GM18511 (cell line): Measurements from ENCODE around the gene RHOB.
"Not testable (repeated sequence)": the region's sequence is repeated elsewhere in the genome, so short reads cannot be mapped to it uniquely, and the experiment has no call there.

ENCODE experiments used
- ATAC-seq: cut with Tn5 transposase; IDR thresholded peaks from one replicate; pipeline ENCODE4 v1.9.1; 2021; ENCODE audit warnings: mild to moderate bottlenecking, moderate library complexity; ENCODE audit not compliant: unreplicated experiment

RHOB gene

DNA sequence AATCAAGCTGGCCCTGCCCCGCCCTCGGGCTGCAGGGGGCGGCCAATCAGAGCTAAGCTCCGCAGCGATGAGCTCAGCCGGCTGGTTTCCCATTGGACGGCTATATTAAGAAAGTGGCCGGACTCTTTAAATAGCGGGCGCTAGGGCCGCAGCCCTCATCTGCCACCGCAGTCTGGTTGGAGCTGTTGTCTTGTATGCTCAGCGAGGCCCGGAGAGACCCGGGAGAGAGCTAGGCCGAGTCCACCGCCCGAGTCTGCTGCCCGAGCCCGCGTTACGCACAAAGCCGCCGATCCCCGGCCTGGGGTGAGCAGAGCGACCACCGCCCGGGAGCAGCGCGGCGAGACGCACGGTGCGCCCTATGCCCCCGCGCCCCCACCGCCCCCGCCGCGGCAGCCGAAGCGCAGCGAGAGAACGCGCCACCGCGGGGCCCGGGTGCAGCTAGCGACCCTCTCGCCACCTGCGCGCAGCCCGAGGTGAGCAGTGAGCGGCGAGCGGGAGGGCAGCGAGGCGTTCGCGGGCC is at the start of gene RHOB:
Gene RHOB, plus strand, starts transcription at position 158 of the 520 bp plus-strand sequence. CDS start 392 bp downstream, outside the sequence.
- peak; percentile 94 for ATAC-seq

DNA sequence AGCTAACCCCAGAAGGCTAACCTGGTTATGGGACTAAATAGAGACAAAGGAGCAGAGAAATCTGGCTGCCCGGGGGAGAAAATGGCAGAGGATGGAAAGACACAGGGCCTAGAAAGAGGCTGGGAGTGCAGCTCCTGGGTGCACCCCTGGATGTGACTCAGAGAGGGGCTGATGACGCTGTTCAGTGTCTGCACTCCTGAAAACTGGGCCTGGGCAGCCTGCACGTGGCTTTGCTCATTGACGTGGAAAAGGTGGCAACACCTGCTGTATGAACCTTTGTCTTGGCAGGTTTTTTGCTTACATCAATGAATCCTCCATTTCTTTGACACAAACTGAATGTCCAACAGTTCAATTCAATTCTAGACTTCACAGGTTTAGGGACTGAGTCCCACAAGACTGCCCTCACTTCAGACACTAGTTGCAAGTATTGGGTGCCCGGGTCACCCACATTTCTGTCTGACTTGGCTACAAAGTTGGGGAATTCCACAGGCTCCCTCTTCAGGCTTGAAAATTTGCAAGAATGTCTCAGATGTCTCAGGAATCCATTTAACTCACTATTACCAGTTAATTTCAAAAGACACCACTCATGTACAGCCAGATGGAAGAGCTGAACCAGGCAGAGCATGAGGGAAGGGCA is 48.9 kb upstream of the RHOB start:
- no peak for ATAC-seq

DNA sequence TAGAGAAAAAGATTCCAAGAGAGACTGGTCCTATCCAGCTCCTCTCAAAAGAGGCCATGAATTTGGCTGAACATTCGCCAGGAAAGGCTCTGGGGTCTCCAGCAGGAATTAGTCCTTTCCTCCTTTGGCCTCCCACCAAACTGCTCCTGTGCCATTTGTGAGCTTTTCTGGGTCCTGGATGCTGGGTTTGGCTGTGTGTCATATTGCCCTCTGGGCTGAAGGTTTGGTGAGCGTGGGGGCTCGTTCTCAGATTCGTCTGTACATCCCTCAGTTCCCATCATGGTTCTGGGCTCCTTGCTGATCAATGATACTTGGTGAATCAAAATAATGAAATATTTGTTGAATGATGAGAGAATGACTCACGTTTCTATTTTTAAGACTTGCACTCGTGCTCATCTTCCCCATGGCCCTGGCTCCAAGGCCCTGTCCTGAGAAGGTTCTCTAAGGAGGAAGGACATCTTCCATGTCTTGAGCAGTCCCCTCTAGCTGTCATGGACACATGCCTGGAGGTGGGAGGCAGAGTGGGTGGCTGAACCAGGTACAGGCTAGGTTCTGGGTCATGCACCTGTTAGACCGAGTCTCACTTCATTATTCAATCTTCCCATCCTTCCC is 47.8 kb upstream of the RHOB start:
- no peak for ATAC-seq

DNA sequence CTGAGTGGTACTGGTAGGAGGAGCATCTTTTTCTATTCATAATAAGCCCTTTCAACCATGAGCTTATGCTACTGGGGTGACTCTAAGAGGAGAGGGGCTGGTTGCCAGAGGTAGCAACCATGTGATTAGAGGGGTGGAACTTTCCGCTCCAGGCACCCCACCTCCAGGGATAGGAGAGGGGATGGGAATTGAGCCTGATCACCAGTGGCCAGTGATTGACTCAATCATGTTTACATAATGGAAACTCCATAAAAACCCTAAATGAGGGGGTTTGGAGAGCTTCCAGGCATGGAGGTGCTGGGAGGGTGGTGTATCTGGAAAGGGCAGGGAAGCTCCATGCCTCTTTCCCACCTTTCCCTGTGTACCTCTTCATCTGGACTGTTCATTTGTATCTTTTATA is 46.6 kb upstream of the RHOB start:
- no peak for ATAC-seq

DNA sequence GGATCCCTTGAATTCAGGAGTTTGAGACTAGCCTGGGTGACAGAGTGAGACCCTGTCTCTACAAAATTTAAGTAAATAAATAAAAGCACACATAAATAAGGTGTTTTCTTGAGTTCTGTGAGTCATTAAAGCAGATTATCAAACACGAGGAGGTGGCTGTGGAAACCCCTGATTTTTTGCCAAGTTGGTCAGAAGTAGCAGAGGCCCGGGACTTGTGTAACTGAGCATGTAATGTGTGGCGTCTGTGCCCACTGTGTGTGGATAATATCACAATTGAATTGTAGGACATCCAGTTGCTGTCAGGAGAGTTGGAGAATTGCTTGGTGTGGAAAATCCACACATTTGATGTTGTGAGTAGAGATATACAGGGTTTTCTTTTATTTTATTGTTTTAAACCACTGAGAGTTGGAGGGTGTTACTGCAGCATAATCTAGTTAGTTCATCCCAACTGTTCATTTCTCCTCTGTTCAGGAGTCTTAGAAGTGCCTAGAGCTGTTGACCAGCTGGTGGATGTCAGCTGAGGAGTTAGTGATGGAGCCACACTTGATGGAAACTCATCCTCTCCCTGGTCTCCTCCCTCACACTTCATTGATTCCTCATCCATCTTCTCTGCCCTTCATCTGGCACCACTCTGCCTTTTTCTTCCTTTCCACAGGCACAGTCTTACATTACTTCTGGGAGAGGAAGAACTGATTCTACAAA is 45.9 kb upstream of the RHOB start:
- ATAC-seq, result no peak

DNA sequence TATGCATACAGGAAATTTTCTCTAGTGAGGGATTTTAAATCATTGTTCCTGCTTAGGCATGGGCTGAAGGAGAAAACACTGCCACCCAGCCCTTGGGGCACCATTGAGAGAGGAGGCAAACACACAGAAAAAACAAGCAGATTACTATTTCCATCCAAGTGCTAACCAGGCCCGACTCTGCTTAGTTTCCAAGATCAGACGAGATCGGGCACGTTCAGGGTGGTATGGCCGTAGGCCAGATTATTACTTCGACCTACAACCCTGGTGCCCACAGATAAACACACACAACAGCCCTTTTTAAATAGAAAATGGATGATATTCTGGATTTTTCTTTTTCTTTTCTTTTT is 45.4 kb upstream of the RHOB start:
- ATAC-seq, result no peak

DNA sequence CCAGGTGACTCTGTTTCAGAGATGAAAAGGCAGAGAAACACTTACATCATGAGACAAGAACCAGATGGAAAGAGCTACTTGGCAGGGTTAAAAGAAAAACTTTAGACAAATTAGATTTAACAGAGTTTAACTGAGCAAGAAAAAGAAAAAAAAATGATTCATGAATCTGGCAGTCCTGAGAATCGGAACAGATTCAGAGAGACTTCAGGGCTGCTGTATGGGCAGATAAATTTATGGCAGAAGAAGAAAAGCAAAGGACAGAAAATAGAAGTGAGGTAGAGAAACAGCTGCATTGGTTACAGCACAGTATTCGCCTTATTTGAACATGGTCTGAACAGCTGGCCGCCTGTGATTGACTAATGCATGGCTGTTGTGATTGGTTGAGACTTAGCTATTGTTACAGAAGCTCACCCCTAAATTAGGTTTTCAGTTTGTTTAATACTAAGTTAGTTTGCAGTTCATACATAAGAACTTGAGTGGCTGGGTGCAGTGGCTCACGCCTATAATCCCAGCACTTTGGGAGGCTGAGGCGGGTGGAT is 43.0 kb upstream of the RHOB start:
- no peak for ATAC-seq

DNA sequence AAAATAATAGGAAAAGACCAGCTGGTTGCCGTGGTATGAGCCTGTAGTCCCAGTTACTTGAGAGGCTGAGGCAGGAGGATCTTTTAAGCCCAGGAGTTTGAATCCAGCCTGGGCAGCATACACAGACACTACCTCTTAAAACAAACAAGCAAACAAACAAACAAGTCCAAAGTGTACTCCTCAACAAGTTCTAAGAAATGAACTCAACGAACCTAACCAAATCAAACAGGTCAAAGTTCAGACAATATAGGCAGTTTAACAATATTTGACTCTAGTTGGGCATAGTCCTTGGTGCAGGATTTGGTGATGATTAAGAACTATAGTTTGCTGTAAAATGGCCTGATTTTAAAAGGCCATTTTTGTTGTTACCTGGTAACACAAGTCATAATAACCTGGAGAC is 41.9 kb upstream of the RHOB start:
- ATAC-seq, result no peak

DNA sequence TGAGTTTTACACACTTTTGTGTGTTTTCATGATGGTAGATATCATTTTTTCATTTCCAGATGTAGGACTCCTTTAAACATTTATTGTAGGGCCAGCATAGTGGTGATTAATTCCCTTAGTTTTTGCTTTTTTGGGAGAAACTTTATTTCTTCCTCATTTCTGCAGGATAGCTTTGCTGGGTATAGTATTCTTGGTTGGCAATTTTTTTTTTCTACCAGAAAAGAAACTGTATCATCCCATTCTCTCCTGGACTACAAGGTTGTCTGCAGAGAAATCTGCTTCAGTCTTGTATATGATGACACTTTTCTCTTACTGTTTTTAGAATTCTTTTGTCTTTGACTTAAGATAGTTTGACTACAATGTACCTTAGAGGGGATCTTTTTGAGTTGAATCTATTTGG is 37.8 kb upstream of the RHOB start:
- ATAC-seq, result no peak

DNA sequence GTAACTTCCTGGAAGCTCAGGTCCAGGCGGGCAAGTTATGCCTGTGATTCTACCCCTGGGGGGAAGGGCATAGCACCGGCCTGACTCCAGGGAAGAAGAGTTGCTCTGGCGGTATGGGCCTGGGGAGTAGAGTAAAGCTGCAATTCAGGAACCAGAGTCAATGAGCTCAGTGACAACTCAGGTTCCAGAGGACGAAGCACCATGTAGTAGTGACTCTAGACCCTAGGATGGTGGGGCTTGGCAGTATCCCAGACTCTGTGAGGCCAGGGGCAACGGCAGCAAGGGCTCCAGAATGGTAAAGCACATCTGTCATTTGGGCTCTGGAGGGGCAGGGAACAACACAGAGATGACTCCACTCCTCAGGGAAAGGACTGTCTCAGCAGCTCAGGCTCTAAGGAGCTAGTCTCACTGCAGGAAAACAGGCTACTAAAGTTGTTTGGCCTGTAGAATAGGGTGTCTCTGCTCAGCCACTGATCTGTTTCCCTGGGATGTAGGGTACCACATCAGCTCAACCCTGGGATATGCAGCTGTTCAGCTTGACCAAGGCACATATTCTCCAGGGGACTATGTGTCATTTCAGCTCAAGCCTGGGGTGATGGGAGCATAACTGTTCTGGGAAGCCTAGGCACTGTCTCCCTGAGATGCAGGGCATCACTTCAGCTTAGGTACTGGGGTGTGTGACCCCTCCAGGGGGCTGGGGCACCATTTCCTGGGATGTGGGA is 36.2 kb upstream of the RHOB start:
- no peak for ATAC-seq

DNA sequence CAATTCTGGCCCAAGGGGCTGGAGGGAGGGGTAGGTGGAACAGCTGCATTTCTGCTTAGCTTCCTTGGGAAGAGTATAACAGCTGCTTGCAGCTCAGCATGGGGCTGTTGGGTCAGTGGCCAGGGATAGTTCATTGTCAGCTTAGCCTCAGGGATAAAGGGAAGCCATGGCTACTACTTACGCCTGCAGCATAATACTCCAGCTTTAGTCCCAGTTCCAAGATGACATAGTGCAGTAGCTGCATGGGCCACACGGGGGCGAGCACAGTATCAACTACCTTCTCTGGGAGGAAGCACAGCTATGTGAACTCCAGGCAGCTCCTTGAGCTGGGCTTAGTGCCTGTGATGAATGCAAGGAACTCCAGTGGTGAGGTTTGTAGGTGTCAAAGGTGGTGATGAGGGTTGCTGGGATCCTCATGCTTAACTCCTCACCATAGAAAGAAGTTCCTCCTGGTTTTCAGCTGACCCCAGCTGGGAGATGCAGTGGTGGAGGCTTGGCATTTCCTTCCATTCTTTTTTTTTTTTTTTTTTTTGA is 35.4 kb upstream of the RHOB start:
- peak; percentile 100 for ATAC-seq

DNA sequence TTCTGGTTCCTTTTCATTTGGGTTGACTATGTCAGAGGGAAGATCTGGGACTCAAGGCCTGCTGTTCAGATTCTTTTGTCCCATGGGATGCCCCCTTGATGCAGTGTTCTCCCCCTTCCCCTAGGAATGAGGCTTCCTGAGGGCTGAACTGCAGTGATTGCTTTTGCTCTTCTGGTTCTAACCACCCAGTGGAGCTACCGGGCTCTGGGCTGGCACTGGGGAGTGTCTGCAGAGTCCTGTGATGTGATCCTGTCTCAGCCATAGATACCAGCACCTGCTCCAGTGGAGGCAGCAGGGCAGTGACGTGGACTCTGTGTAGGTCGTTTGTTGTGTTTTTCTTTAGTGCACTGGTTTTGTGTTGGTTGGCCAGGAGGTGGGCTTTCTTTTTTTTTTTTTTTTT is 32.1 kb upstream of the RHOB start:
- ATAC-seq, result no peak

DNA sequence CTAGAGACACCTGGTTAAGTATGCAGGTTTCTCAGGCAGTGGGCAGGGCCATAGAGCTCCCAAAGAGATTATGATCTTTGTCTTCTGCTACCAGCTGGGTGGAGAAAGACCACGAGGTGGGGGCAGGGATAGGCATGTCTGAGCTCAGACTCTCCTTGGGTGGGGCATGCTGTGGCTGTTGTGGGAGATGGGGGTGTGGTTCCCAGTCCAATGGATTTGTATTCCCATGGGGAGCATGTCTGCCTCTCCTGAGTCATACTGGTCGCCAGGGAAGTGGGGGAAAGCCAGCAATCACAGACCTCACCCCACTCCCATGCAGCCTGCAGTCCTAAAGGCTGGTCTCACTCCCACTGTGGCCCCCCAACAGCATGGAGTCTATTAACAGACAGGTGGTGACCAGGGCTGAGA is 31.4 kb upstream of the RHOB start:
- no peak for ATAC-seq

DNA sequence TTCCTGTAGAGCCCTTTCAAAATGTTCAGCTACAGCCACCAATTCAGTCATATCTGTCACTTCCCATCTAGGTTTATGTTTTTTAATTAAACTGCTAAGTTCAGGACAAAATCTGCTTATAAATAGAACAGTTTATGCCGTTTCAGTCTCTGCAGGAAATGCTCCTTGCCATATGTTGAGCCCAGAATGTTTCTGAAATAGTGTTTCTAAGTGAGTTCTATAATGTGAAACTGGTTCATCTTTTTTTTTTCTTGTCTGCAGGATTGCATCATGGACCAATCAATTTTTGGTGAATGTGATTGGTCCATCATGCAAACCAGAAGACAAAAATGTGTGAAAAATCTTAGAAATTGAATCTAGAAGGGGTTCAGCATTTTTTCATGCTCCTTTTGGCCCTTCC is 30.2 kb upstream of the RHOB start:
- ATAC-seq, result no peak

DNA sequence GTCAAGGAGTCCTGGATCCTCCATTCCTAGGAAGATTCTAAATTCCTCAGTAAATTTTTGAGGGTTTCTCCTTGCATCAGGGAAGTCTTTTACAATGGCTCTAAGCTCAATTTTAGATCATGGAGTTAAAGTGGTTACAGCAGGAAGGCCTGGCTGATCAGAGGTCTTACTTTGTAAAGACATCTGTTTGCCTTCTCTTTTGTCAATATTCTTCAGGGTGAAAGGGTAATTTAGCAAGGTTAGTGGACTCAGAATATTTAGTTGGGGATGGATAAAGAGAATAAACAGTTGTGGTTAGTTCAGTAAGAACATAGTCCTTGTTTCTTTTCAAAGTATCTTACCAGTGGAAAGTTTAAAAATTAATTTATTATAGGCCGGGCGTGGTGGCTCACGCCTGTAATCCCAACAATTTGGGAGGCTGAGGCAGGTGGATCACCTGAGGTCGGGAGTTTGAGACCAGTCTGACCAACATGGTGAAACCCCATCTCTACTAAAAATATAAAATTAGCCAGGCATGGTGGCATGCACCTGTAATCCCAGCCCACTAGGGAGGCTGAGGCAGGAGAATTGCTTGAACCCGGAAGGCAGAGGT is 29.5 kb upstream of the RHOB start:
- not testable (repeated sequence) for ATAC-seq

DNA sequence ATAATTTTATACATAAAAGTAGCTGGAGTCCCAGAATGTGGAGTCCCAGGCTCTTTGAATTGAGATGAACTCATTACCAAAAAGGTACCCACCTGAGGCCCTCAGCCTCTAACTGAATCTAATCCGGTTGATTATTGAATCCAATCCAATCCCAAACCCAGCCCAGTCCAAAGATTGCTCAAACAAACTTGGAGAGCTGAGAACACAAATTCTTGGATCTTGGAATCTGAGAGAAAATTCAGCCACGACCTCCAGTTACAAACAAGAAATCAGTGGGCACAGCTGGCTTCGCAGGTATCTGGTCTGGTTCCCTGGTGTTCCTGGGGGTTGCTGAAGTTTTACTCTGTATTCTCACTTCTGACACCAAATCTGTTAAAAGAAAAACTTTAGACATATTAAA is 28.4 kb upstream of the RHOB start:
- ATAC-seq, result no peak

DNA sequence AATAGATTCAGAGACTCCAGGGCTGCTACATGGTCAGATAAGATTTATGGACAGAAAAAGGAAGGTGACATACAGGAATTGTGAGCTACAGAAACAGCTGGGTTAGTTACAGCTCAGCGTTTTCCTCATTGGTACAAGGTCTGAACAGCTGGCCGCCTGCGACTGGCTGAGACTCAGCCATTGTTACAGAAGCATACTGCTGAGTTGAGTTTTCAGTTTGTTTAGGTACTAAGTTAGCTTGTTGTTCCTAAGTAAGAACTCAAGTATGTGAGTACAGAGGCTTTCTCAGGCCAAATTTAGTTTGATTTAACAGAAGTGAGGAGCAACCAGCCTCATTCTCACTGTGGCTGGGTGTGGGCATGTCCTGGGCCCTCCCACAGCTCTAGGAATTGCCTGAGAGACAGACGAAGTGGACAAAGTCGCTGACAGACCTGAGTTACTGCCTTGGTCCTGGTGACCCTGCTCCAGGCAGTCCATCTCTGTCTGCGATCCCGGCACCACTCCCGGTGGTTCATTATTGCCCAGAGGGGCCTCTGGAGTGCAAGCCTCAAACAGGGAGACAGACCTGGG is 27.8 kb upstream of the RHOB start:
- ATAC-seq, result no peak

DNA sequence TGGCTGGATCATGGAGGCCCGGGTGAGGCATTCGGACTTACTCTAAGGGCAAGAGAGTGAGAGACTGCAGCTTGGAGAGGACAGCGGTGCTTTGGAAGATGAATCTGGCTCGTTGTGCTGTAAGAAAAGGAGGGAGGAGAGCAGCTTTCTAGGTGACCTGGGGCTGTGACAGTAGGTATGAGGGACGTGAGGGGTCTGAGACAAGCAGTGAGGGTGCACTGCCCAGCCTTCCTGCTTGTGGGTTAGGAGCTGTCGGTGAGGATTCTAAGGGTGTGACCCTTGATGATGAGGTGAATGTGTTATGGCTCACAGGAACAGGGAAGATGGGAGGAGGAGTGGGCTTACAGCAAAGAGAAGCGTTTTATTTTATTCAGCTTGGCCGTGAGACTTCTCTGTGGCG is 27.1 kb upstream of the RHOB start:
- no peak for ATAC-seq

DNA sequence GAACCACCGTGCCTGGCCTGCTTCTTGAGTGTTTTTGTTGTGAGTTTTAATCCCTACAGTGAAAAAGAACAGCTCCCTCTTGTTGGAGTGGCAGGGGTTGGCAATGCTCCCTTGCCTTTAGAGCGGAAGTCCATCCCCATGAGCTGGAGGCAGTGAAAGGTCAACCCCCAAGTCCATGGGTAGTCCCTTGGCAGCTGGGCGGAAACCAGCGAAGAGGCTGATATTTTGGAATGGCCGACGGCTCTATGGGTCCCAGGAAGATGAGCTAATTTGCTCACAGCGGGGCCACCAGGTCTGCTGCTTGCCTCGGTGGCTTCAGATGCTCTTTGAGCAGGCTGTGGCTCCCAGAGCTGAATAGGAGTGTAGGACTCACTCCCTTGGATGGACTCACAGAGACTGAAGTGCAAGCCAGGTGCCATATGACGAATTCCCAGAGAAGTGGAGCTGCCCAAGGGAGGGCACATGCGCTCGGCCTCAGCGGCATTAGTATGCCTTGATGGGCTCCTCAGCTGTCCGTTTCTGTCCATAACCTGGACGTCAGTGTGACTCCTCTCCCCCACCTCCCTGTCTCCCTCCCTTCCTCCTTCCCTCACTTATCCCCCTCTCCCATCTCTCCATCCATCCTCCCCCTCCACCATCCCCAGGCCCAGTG is 25.4 kb upstream of the RHOB start:
- ATAC-seq, result no peak

DNA sequence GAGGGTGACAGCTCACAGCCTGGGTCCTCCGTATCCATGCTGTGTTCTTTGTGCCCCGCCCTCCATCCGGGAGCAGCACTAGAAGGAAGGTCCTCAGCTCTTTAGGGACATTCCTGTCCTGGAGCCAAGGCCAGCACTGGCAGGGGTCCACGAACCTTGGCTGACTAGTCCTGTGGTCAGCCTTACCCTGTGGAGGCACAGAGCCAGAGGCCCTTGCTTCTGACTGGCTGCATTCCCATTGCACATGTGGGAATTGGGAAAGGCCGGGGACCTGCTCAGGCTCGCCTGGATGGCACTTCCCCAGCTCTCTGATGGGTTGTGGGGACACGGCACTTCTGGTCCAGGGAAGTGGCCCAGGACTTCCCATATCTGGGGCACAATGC is 24.9 kb upstream of the RHOB start:
- no peak for ATAC-seq
